Mesodermal cell (in vitro differentiated cells): Measurements from ENCODE around the gene CMIP.

Source experiments
- H3K27ac ChIP-seq: 2 replicates; pipeline ENCODE4 v1.7.0; 2013; ENCODE audit warnings: mild to moderate bottlenecking, low read depth, low read length, moderate library complexity; ENCODE audit not compliant: severe bottlenecking
- H3K36me3 ChIP-seq: 2 replicates; pipeline ENCODE4 v1.7.1; 2013; ENCODE audit warnings: mild to moderate bottlenecking, low read length, moderate library complexity; ENCODE audit not compliant: control insufficient read depth, insufficient read depth
- H3K4me1 ChIP-seq: one replicate; pipeline ENCODE4 v1.7.1; 2013; ENCODE audit warnings: mild to moderate bottlenecking, low read length; ENCODE audit not compliant: insufficient read depth, control insufficient read depth, poor library complexity, severe bottlenecking
- H3K4me3 ChIP-seq: 2 replicates; pipeline ENCODE4 v1.7.0; 2013; ENCODE audit warnings: low read length, control low read depth, mild to moderate bottlenecking; ENCODE audit not compliant: insufficient read depth, poor library complexity, severe bottlenecking; ENCODE audit errors: extremely low read depth
- H3K9me3 ChIP-seq: 2 replicates; pipeline ENCODE4 v1.7.1; 2013; ENCODE audit warnings: mild to moderate bottlenecking, low read length, moderate library complexity; ENCODE audit not compliant: control insufficient read depth
- WGBS, 2 experiments: methylation state at CpG; one replicate each; pipeline ENCODE4 v1.1.5; 2013; ENCODE audit warnings: missing lambda C conversion rate in 2 of 2; ENCODE audit not compliant: insufficient coverage in 2 of 2; 5-methylcytosine and 5-hydroxymethylcytosine counted together

The CMIP gene

DNA sequence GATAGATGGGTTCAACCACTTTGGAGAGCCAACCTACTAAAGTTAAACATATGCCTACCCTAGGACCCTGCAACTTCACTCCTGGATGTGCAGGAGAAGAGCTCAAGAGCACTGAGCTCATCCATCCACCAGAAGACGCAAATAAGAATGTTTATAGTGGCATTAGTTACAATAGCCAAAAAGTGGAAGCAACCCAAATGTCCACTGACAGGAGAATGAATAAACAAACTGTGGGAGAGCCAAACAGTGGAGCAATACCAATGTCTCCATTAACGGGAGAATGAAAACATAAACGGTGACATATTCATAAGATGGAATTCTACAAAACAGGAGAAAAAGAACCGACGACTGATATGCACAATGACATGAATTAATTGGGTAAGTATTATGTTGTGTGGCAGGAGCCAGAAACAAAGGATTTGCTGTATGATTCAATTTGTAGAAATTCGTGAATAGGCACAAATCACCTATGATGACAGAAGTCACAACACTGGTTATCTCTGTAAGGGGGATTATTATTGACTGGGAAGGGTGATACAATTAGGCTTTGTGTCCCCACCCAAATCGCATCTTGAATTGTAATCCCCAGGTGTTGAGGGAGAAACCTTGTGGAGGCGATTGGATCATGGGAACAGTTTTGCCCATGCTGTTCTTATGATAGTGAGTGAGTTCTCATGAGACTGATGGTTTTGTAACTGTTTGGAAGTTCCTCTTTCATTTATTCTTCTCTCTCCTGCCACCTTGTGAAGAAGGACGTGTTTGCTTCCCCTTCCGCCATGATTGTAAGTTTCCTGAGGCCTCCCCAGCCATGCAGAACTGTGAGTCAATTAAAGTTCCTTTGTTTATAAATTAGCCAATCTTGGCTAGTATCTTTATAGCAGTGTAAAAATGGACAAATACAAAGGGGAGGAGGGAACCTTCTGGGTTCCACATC lies 276.6 kb downstream of the CMIP start:
- H3K9me3 ChIP-seq: peaks cover 4% of the 10 kb centered on the region
- H3K27ac ChIP-seq: no peak overlapping the region
- WGBS, 2 experiments: 97% methylated on average over 7 to 8 of the region's 10 CpGs
- no peaks in the 10 kb centered on the region for H3K4me1 ChIP-seq
- no peaks in the 10 kb centered on the region for H3K36me3 ChIP-seq
- no peak overlapping the region for H3K4me3 ChIP-seq

DNA sequence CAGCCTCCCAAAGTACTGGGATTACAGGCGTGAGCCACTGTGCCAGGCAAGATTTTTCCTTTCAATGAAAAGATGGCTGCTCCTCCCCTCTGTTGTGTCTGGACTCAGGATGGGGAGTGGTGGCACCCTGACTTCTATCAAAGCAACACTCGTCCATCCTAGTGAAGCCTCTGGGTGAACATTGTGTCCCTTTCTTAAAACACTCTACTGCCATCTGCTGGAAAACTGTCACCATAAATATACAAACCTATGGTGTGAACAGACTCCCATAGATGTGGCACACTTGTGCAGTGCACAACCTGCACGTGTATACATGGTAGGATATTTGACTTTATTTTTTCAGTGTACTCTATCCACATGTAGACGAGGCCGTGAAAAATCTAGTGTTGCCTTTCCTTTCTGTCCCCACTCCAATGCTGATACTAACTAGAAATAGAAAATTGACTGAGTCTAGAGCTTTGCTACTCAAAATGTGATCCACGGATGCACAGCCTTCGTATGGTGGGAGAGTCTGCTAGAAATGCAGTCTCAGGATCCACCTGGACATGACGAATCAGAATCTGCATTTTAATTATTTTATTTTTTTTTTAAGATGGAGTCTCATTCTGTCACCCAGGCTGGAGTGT lies 278.6 kb downstream of the CMIP start:
- H3K4me1 ChIP-seq: no peaks in the 10 kb centered on the region
- H3K9me3 ChIP-seq: peaks cover 4% of the 10 kb centered on the region
- no peaks in the 10 kb centered on the region for H3K36me3 ChIP-seq
- WGBS, 2 experiments: 52 to 58% methylated on average over 7 of the region's 8 CpGs
- no peak overlapping the region for H3K4me3 ChIP-seq
- no peak overlapping the region for H3K27ac ChIP-seq

DNA sequence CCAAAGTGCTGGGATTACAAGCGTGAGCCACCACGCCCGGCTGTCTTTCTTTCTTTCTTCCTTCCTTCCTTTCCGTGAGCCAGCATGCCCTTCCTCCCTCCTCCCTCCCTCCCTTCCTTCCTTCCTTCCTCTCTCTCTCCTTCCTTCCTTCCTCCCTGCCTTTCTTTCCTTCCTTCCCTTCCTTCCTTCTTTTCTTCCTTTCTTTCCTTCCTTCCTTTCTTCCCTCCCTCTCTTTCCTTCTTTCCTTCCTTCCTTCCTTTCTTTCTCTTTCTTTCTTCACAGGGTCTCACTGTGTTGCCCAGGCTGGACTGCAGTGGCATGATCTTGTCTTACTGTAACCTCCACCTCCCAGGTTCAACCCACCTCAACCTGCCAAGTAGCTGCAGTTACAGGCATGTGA lies 283.8 kb downstream of the CMIP start:
- Histone ChIP-seq H3K36me3 (no peaks in the 10 kb centered on the region), H3K4me1 (peaks cover 17% of the 10 kb centered on the region), H3K27ac (no peak overlapping the region), H3K4me3 (no peak overlapping the region), H3K9me3 (no peaks in the 10 kb centered on the region)
- WGBS, 2 experiments: 83 to 98% methylated on average over 4 of the region's 4 CpGs

DNA sequence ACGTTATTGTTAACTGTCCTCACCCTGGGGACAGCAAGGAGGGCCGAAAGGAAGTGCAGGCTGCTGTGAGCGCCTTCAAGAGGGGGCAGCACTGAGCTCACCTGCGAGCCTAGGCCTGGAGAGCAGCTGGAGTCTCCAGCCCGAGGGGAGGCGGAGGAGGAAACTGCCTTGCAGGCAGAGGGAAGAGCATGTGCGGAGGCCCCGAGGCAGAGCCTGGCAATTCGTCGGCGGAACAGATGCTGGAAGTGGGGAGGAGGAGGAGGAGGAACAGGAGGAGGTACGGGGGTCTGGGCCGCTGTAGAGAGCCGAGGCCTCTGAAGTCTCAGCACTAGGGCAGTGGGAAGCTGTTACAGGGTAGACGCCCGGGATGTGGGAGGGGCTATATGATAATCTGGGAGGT lies 284.8 kb downstream of the CMIP start:
- H3K4me3 ChIP-seq: no peak overlapping the region
- WGBS, 2 experiments: 72 to 78% methylated on average over 12 to 16 of the region's 16 CpGs
- no peaks in the 10 kb centered on the region for H3K36me3 ChIP-seq
- H3K9me3 ChIP-seq: no peaks in the 10 kb centered on the region
- peaks cover 17% of the 10 kb centered on the region for H3K4me1 ChIP-seq
- H3K27ac ChIP-seq: no peak overlapping the region

DNA sequence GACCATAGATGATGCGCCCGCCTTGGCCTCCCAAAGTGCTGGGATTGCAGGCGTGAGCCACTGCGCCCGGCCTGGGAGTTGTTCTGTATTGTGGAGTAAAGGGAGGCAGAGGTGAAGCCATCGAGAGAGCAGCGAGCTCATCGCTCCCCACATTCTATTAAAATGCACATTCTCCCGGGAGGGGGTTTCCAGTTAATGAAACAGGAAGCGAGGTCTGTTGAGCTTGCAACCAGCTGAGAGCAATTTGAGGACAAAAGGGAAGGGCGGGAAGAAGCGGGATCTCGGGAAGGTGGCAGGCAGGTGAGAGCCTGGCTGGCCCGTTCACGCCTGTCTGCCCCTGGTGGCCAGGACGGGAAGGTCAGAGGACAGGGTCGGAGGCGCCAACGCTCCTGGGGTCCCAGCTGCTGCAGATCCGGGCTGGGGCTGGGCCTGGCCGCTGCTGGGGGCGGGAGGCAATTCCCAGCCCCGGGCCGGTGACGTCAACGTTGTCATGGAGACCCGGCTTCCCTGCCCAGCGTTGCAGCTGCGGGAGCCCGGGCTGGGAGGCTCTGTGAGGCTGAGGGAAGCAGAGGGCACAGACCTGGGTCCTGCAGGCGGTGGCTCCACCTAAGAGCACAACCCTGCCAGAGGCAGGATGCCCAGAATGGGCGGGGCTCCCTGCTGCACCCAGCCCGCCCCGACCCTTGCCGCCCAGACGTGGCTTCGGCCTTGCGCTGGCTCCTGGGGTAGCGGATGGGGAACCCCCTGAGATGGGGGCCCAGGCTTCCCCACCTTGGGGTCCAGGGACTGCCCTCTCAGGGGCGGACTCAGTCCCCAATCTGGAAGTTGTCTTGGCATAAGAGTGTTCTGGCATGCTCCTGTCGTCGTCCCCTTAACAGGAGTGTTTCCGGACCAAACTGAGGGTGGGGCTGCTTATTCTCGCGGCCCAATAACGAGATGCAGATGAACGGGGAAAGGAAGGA lies 285.8 kb downstream of the CMIP start:
- H3K4me1 ChIP-seq: peaks cover 17% of the 10 kb centered on the region
- WGBS, 2 experiments: 11 to 18% methylated on average over 21 to 31 of the region's 47 CpGs
- peak overlapping the region; percentile 14 for H3K4me3 ChIP-seq

DNA sequence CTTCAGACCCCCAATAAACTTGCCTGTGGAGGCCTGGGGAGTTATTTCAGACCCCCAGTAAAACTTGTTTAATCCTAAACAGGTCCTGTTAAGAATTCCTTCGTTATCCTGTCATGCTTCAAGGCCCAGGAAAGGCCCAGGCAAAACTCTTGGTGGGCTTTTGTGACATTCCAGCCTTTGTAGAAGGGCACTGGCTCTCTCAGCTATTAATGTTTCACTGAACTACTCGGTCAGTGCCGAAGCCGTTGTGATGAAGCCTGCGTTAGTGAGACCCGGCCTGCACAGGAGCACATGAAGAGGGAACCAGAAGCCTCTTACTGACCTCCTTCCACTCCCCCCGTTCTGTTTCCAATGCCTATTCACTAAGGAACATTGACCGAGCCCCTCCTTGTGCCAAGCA lies 287.0 kb downstream of the CMIP start:
- H3K36me3 ChIP-seq: no peaks in the 10 kb centered on the region
- peaks cover 17% of the 10 kb centered on the region for H3K4me1 ChIP-seq
- H3K27ac ChIP-seq: peak overlapping the region; percentile 37
- no peaks in the 10 kb centered on the region for H3K9me3 ChIP-seq
- no peak overlapping the region for H3K4me3 ChIP-seq
- 80 to 83% methylated on average over 7 to 8 of the region's 8 CpGs for WGBS, 2 experiments

More for the DNA sequence above, 285.8 kb downstream of the CMIP start:
- no peaks in the 10 kb centered on the region for H3K9me3 ChIP-seq
- peak overlapping the region; percentile 49 for H3K27ac ChIP-seq
- H3K36me3 ChIP-seq: no peaks in the 10 kb centered on the region

DNA sequence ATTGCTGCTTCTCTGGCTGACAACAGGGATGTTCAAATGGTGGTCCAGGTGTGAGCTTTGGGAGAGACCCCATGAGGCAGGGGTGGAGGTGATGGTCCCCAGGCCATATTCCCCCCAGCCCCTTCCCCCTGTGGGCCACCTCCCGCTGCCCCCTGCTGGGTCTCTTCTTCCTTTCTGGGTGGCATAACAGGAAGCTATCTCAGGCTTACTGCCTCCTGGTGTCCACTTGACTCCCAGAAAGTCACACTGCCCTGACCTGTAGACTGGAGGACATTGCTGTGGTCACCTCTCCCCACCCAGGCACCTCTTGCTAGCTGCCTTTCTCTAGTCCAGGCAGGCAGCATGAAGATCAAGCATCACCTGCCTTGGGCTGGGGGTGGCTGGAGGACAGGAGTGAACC lies 288.1 kb downstream of the CMIP start:
- H3K4me1 ChIP-seq: peaks cover 17% of the 10 kb centered on the region
- H3K36me3 ChIP-seq: no peaks in the 10 kb centered on the region
- H3K27ac ChIP-seq: no peak overlapping the region
- no peaks in the 10 kb centered on the region for H3K9me3 ChIP-seq
- 82% methylated on average over 1 of the region's 1 CpG; no CpG with 5 or more reads in 1 of the 2 experiments for WGBS, 2 experiments
- no peak overlapping the region for H3K4me3 ChIP-seq

DNA sequence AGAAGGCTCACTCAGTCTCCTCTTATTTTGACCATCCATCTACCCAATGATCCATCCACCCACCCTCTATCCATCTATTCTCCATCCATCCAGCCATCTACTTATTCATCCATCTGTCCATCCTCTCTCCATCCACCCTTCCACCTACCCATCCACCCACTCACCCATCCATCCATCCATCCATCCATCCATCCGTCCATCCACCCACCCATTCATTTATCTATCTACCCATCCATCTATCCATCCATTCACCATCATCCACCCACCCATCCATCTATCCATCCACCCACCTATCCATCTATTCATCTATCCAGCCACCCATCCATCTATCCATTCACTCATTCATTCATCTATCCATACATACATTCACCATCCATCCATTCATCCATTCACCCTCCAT lies 288.7 kb downstream of the CMIP start:
- Histone ChIP-seq H3K4me1 (peaks cover 17% of the 10 kb centered on the region), H3K36me3 (no peaks in the 10 kb centered on the region), H3K4me3 (no peak overlapping the region), H3K9me3 (no peaks in the 10 kb centered on the region), H3K27ac (no peak overlapping the region)
- WGBS, 2 experiments: 67 to 91% methylated on average over 1 of the region's 1 CpG

DNA sequence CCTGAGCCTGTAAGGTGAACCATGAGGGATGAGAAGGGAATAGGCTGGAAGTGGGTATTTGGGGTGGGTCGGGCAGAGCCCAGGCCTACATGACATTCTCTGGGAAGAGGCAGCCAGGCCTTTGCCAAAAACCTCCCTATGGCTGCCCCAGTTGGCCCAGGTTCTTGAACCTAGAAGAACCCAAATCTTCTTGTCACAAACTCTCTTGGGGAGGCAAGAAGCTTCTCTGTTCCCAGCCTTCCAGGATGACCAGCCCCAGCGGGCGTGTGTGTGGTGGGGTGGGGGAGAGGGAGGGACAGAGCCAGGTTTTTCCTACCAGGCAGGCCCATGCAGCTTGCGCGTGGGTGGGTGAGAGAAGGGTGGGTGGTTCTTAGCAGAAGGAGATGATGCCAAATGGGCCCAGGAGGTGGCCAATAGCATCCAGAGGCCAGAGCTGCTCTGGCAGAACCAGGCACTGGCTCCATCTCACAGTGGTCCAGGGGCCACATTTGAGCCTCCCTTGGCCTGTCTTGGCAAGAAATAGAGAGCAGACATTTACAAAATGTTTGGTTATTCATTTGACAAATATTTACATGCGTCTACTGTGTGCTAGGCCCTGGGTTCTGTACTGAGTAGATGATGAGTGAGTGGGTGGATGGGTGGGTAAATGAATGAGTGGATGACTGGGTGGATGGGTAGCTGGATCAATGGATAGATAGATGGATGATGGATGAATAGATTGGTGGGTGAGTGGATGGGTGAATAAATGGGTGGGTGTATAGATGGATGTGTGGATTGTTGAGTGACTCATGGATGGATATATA lies 290.2 kb downstream of the CMIP start:
- Histone ChIP-seq H3K4me3 (no peak overlapping the region), H3K36me3 (no peaks in the 10 kb centered on the region), H3K4me1 (peaks cover 17% of the 10 kb centered on the region), H3K9me3 (no peaks in the 10 kb centered on the region), H3K27ac (no peak overlapping the region)
- 95 to 100% methylated on average over 4 of the region's 6 CpGs for WGBS, 2 experiments
